Stimulated activated CD4-positive, alpha-beta T cell treated with anti-CD3 and anti-CD28 coated beads, Interleukin-12 subunit alpha, Interleukin-12 subunit beta, amount 100 ng/mL, for 4 hours (primary cell): ENCODE data around the gene TAGLN3.

Experiments used
- DNase-seq: peaks from one replicate; pipeline ENCODE4 v3.0.0-alpha.2; 2020

Gene TAGLN3

GRCh38 chr3:111978583-111979433 lies 19.9 kb upstream of the TAGLN3 start, which contains the start of gene ABHD10:
TSS of gene ABHD10 (plus strand) at chr3:111979026. CDS start at chr3:111979062, 36 bp downstream.
- DNase-seq: peak; percentile 98

DNA sequence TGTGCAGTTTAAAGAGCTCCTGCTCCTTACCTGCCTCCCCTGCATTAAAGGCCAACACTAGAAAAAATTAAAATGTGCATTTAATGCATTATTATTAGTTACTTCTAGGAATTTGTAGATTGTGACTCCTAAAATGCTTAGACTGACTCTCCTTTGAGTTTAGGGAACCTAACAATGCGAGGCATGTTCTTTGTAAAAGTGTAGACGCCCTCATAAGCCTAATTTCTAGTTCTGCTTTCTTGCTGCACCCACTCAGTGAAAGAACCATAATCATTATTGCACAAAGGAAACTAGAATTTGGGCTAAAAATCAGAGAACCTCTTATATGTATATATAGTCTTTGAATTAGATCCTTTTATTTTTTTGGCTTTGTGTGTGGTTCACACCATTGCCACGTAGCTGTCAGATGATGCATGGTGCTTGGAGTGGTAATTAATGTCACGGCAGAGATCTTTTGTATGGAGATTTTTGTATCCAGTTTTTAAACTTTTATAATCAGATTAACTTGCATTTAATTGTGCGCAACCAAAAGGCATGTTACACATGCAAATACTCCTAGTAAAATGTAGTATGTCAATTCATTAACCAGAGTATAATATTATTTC lies 19.2 kb upstream of the TAGLN3 start:
- no peak for DNase-seq

DNA sequence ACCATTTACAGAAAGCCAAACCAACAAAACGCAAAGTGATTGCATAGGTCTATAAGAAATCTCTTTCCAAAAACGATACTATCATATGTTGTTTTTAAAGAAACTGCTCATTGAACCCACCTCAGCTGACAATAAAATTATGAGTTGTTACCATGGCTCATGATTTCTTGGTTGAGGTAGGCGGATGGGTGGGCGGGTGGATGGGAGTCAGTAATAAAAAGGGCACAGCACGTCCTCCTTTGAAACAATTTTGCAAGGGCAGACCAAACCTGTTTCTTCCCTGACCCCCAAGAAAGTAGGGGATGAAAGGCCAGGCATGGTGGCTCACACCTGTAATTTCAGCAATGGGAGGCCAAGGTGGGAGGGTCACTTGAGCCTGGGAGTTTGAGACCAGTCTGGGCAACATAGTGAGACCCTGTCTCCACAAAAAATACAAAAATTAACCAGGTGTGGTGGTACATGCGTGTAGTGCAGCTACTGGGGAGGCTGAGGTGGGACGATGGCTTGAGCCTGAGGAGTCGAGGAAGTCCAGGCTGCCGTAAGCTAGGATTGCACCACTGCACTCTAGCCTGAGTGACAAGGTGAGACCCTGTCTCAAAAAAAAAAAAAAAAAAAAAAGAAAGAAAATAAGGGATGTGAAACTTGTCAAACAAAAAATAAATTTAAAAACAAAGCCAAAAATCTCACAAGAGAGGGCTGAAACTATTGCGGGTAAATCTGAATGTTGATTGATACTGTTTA lies 17.8 kb upstream of the TAGLN3 start:
- DNase-seq: peak; percentile 49

DNA sequence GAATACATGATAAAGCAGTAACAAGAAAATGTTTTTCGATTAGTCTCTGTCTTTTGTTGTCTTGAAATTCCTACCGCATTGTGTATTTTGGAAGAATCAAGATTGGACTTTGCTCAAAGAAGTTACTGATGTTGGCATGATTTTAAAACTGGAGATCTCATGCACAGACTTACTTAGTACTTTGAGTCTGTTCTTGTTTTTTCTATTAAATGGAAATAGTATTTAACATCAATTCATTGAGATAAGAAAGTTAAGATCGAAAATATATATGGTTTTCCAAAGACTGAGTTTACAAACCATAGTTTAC lies 17.3 kb upstream of the TAGLN3 start:
- DNase-seq: no peak

GRCh38 chr3:111984636-111985298 lies 14.0 kb upstream of the TAGLN3 start:
- DNase-seq: no peak

- DNase-seq: no peak
Observed at GRCh38 chr3:111986800-111987199, 11.9 kb upstream of the TAGLN3 start.

DNA sequence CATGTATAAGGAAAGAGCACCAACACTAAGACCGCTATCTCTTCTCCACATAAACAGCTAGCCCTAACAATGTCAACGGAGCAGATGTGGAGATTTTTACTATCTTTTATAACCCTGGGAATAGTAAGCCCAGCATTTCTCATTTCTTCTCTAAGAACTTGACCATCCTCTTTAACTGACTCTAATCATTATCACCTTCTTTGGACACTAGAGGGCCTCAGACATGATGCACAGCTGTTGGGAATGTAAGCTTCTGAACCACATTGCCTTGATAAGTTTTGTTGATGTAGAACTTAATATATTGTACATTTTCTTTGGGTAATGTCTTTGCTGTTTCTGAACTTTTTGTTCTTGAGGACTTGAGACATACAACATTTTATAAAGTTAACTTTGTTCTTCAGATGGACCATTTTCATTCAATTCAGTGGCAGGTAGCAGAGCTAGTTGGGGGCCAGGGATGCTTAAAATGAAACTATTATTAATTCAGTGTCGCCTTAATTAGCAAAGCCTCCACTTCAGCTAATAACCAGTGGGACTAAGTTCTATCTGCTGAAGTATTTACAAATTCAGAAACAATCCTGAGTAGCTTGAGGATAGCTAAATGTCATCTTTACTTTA lies 9.6 kb upstream of the TAGLN3 start:
- no peak for DNase-seq

GRCh38 chr3:111993038-111993437 lies 5.7 kb upstream of the TAGLN3 start:
- DNase-seq: no peak

GRCh38 chr3:111999484-112000324 lies 982 bp downstream of the TAGLN3 start:
- DNase-seq: no peak

- DNase-seq: no peak
Observed at GRCh38 chr3:112000367-112000771, 1.6 kb downstream of the TAGLN3 start.

DNA sequence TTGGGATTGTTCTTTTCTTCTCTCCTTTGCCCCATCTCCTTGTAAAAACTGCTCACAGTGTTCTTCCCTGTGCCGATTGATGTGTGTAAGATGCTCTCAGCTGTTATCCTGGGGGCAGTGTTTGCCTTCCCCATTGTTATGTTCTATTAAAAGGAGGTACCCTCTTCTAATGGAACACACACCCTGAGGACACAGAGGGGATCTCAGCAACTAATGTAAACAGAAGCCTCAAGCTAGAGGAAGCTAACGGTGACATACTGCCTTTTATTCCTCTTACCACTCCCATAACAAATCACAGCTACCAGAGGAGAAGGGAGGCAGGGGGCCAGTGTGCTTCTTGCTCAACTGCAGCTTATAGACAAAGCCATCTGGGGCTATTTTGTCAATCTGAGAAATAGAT lies 2.2 kb downstream of the TAGLN3 start:
- no peak for DNase-seq

DNA sequence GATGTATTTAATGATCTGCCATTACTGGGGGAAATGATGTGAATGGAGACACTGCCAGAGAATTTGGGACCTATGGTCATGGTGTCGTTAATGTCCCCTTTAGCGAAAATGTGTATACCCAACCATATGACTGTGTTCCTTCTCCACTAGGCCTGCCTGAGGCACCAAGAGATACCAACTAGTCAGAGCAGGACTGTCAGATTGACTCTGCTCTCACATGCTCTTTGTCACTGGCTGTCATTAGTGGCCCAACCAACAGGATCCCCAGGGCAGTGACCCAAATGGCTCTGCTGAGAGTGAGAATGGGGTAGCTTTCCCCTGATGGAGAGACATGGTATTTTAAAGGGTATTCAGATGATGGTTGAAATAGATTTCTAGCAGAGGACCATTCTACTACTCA lies 2.8 kb downstream of the TAGLN3 start:
- no peak for DNase-seq

- DNase-seq: peak; percentile 46
Observed at GRCh38 chr3:112002096-112002971, 3.6 kb downstream of the TAGLN3 start.

DNA sequence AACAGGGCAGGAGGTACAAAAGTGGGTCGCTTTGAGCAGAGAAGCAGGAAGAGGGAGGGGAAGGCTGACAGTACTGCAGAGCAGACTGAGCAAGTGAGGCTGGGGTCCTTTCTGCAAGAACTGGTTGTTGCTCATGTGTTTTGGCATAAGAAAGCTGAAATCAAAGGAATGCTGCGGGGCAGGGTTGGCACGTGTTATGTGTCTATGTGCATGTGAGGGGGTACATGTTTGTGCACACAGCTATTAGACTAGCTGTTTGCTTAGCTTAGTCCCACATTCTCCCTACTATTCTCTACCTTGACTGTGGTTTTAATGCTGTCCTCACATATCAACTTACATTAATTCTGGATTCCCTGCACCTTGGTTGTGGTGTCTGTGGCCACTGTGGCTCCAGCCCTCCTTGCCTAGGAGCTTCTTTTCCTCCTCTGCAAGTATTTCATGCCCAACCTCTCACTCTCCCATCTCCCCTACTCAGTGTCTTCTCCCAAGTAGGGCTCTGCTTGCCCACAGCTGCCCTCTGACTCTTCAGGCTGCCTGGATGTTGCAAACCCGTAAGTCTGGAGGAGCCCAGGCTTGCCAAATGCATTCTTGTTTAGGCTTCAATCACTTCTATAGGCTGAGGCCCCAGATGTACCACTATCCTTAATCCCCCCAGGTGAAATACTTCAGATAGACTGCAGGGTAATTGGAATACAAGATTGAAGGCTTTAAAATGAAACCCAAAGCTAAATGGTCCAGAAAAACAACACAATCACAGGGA lies 4.8 kb downstream of the TAGLN3 start:
- DNase-seq: no peak

DNA sequence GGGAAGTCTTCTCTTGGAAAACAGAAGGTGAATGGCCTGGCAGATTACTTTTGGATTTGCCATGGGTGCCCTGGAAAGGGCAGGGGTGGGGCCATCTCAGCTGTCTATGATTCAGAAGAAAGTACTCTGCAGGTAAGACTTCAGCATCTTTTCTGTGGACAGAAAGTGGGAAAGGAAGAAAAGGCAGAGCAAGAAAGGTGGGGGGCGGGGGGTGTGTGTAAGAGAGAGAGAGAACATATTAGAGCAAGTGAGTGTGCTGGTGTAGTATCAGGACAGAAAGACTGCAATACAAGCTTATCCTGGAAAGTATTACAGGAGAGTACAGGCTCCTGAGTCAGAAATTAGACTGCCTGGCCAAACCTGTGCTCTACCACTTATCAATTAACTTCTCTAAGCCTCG lies 5.5 kb downstream of the TAGLN3 start:
- no peak for DNase-seq

DNA sequence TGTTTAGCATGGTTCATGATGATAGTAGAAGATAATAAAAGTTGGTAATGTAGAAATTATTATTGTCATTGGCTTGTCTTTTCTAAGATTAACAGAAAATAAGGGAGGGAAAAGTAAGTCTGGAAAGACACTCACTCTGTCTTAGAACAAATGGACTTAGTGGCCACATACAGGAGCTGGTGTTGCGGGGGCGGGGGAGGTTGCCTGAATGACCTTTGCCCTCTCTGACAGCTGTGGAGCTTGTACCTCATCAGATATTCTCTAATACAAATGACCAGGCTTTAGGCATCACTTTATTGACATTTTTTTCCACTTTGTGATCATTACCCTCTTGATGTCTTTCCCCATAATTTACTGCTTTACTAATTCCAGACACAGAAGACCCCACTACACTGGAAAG lies 5.9 kb downstream of the TAGLN3 start:
- no peak for DNase-seq

DNA sequence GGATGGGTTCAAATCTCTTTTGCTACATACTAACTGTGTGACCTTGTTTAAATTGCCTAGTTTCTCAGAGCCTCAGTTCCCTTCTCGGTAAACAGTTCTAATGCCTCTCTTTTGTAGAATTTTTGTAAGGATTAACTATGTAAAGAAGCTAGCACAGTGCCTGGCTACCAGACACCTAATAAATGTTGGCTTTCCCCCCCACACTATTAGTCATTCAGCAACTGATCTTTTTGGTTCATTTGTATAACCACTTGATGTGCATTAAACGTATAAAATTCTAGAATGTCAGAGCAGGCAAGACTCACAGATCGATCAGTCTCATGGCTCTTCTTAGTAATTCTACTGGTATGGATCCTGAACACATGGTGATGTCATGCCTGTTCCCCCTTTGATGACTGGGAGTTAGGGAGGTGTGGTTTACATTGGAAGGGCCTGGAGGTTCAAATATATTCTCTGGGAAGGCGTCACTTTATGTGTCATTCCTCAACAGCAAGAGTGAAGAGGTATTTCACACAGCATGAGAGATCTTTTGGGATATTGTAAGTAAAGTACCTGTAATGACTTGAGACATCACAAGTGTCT lies 6.5 kb downstream of the TAGLN3 start:
- no peak for DNase-seq

DNA sequence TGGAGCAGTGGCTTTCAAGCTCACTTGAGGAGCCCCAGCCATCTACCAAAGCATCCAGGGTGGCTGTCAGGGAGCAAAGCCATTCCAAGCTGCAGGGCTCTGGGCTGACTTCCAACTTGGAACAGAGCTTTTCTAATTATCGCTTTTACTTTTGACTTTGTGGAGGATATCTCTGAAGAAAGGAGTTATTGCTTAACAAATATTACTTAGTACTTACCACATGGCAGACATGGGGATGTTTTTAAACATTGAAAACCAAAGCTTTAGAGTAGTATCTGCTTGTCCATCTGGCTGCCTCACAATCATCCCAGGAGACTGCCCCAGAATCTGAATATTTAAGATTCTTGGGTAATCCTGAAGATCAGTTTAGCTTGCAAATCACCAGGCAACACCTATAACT lies 8.9 kb downstream of the TAGLN3 start:
- DNase-seq: no peak

DNA sequence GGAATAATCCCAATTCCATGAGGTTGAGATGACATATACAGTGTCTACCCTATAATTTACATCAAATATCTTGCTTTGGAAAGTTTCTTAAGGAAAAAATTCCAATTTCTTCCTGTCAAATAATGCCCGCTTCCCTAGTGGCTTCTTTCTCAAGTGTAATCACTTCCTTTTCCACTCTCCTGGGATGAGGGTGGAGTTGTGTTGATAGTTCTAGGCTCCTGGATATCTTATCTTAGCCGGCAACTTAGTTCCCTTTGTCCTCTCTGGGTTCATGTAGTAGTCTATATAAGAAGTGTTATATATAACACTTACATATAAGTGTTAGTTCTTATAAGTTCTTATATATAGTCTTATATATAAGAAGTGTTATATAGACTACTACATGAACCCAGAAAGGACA lies 10.9 kb downstream of the TAGLN3 start:
- no peak for DNase-seq

GRCh38 chr3:112010636-112011035 lies 11.9 kb downstream of the TAGLN3 start:
- DNase-seq: no peak
